Embryonic facial prominence (tissue), 1 donor: ENCODE results near the gene DLG3.

Experiments used
- DNase-seq: peaks from one replicate; pipeline ENCODE4 v3.0.0-alpha.2; 2016; ENCODE audit errors: extremely low spot score

DLG3 gene

GRCh38 chrX:70437921-70438665, 6.5 kb upstream of the DLG3 start:
- no peak for DNase-seq

- DNase-seq: no peak
Observed at GRCh38 chrX:70439016-70439415, 5.6 kb upstream of the DLG3 start.

- DNase-seq: no peak
Observed at GRCh38 chrX:70442224-70442623, 2.4 kb upstream of the DLG3 start.

- DNase-seq: no peak
Observed at GRCh38 chrX:70444946-70445656, 466 bp downstream of the DLG3 start.

GRCh38 chrX:70445951-70446350, 1.3 kb downstream of the DLG3 start:
- DNase-seq: no peak

- no peak for DNase-seq
Observed at GRCh38 chrX:70446380-70447350, 2.0 kb downstream of the DLG3 start.

GRCh38 chrX:70449457-70449966, 4.9 kb downstream of the DLG3 start:
- no peak for DNase-seq

GRCh38 chrX:70452143-70452733, 7.6 kb downstream of the DLG3 start:
- no peak for DNase-seq

- DNase-seq: no peak
Observed at GRCh38 chrX:70453024-70453618, 8.5 kb downstream of the DLG3 start.

GRCh38 chrX:70454441-70455365, 10.1 kb downstream of the DLG3 start:
- peak; percentile 47 for DNase-seq

- no peak for DNase-seq
Observed at GRCh38 chrX:70455366-70456202, 10.9 kb downstream of the DLG3 start.

- no peak for DNase-seq
Observed at GRCh38 chrX:70456256-70456655, 11.6 kb downstream of the DLG3 start.

- DNase-seq: no peak
Observed at GRCh38 chrX:70461026-70461425, 16.4 kb downstream of the DLG3 start.

GRCh38 chrX:70464051-70464450, 19.4 kb downstream of the DLG3 start:
- DNase-seq: no peak

- no peak for DNase-seq
Observed at GRCh38 chrX:70466968-70467367, 22.3 kb downstream of the DLG3 start.

- no peak for DNase-seq
Observed at GRCh38 chrX:70468709-70469108, 24.1 kb downstream of the DLG3 start.

GRCh38 chrX:70470850-70471289, 26.2 kb downstream of the DLG3 start:
- DNase-seq: no peak

GRCh38 chrX:70476166-70476933, 31.7 kb downstream of the DLG3 start:
- no peak for DNase-seq
